ENCODE data around the gene PTPN1. TPM values are rescaled to one million over a fixed set of nuclear protein-coding genes. Genes with fewer than 3 reads are reported as not detected.

Gene PTPN1
- polyA plus RNA-seq, 1 of the 3 experiments (the other 2 are of a cell fraction), result 23.6 TPM

- Histone ChIP-seq H3K27me3 (ENCODE audit: insufficient read depth) (no peaks in the 10 kb centered on the region), H3K4me3 (ENCODE audit: low read depth in 2 of 2, low read length in 1 of 2) (peak overlapping the region in 1 of 2 experiments; percentile 71; a peak in 1 of 4 replicates), H2AFZ (ENCODE audit: low read depth) (no peak overlapping the region), H3F3A (replicated peaks; ENCODE audit: insufficient read depth) (peaks cover 18% of the 10 kb centered on the region), H3K27ac (ENCODE audit: low read depth in 2 of 2, low read length in 1 of 2) (peak overlapping the region in 1 of 2 experiments; percentile 79; a peak in 2 of 4 replicates), H3K36me3 (replicated peaks in 1 of 2; ENCODE audit: control insufficient read depth in 1 of 2, insufficient read depth in 2 of 2, low read length in 1 of 2) (no peaks in the 10 kb centered on the region), H3K9me3 (no peaks in the 10 kb centered on the region), H4K20me1 (ENCODE audit: insufficient read depth) (peaks cover 55% of the 10 kb centered on the region), H3K4me1 (ENCODE audit: control insufficient read depth in 1 of 2, insufficient read depth in 2 of 2, low read depth in 1 of 2, low read length in 1 of 2) (peaks cover 15 to 44% of the 10 kb centered on the region in 2 experiments), H3K9me2 (no peaks in the 10 kb centered on the region), H3K4me2 (peak overlapping the region; percentile 95), H3K9ac (peak overlapping the region; percentile 95; the same call in 1 of the 2 replicates), H3K79me2 (ENCODE audit: insufficient read depth) (peaks cover 83% of the 10 kb centered on the region)
- TF ChIP-seq FOSL2 (IDR thresholded peaks at IDR 0.05; ENCODE audit: borderline replicate concordance, low read depth), result peak; percentile 65
- no peak for TF ChIP-seq NFIC (IDR thresholded peaks at IDR 0.05; ENCODE audit: borderline replicate concordance)
- peak; percentile 70 for TF ChIP-seq JUND (IDR thresholded peaks at IDR 0.05)
- TF ChIP-seq GABPA (IDR thresholded peaks at IDR 0.05; ENCODE audit: low read depth), result peak; percentile 63
- no peak for TF ChIP-seq RAD21 (IDR thresholded peaks at IDR 0.05; ENCODE audit: low read length)
- no peak for TF ChIP-seq POLR2AphosphoS5 (IDR thresholded peaks at IDR 0.05; ENCODE audit: low read depth, low read length)
- no peak for TF ChIP-seq TCF12 (IDR thresholded peaks at IDR 0.05)
- ChIA-PET CTCF (interaction anchor here (0.7 to 3.3 kb wide), 8 partner anchors 13 to 334 kb away, joined by 3 to 13 read pairs (median 4); no protein-coding TSS in a partner anchor), POLR2A (no interaction called here)
- WGBS (ENCODE audit: low lambda C conversion rate), result 60% methylated on average over 5 of the region's 5 CpGs
- no peak for DNase-seq
These were observed 3.2 kb downstream of the PTPN1 start for GRCh38 chr20:50513169-50514034.

DNA sequence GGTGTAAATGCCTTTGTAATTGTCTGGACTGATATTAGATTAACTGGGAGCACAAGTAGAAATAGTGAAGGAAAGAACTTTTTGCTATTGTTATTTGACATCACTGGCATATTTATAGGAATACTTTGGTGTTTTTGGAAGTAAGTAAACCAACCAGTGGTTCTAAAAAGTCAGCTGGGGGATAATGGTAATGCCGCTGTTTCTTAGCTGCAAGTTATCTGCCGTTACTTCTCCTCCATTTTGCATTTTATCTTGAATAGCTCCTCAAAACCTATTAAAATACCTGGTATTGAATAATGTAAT, 3.8 kb downstream of the PTPN1 start:
- H3F3A ChIP-seq (replicated peaks; ENCODE audit: insufficient read depth), result peaks cover 15% of the 10 kb centered on the region
- POLR2A ChIA-PET, result no interaction called here
- CTCF ChIA-PET, result interaction anchor here (1.1 to 1.9 kb wide), 3 partner anchors 12 to 335 kb away, joined by 3 to 6 read pairs (median 4); no protein-coding TSS in a partner anchor
- H3K36me3 ChIP-seq (replicated peaks in 1 of 2; ENCODE audit: control insufficient read depth in 1 of 2, insufficient read depth in 2 of 2, low read length in 1 of 2), result no peaks in the 10 kb centered on the region
- no peaks in the 10 kb centered on the region for H3K9me2 ChIP-seq
- peak overlapping the region in 1 of 2 experiments; percentile 79; a peak in 2 of 4 replicates for H3K27ac ChIP-seq (ENCODE audit: low read depth in 2 of 2, low read length in 1 of 2)
- no peak for TF ChIP-seq TEAD4 (IDR thresholded peaks at IDR 0.05; ENCODE audit: borderline replicate concordance, insufficient read depth)
- TF ChIP-seq RCOR1 (IDR thresholded peaks at IDR 0.05; ENCODE audit: low read length), result no peak
- TF ChIP-seq ZBTB33 (IDR thresholded peaks at IDR 0.05; ENCODE audit: borderline replicate concordance, low read depth), result no peak
- TF ChIP-seq MXI1 (IDR thresholded peaks at IDR 0.05; ENCODE audit: low read depth, low read length), result no peak
- no peak for TF ChIP-seq SMC3 (IDR thresholded peaks at IDR 0.05; ENCODE audit: low read depth, low read length)
- TF ChIP-seq MAX (IDR thresholded peaks at IDR 0.05; ENCODE audit: low read depth), result no peak
- no peak for TF ChIP-seq POLR2AphosphoS5 (IDR thresholded peaks at IDR 0.05; ENCODE audit: low read depth, low read length)
- TF ChIP-seq, protein P1, sequence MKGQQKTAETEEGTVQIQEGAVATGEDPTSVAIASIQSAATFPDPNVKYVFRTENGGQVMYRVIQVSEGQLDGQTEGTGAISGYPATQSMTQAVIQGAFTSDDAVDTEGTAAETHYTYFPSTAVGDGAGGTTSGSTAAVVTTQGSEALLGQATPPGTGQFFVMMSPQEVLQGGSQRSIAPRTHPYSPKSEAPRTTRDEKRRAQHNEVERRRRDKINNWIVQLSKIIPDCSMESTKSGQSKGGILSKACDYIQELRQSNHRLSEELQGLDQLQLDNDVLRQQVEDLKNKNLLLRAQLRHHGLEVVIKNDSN (IDR thresholded peaks at IDR 0.05; ENCODE audit: borderline replicate concordance, low read depth), result no peak
- no peak for TF ChIP-seq GABPA (IDR thresholded peaks at IDR 0.05; ENCODE audit: low read depth)
- TF ChIP-seq ELF1 (IDR thresholded peaks at IDR 0.05), result no peak
- no peak for TF ChIP-seq IRF3 (IDR thresholded peaks at IDR 0.05; ENCODE audit: low read depth, low read length)
- TF ChIP-seq FOXJ3 (CRISPR knock-in tag; IDR thresholded peaks at IDR 0.05), result no peak
- no peak for TF ChIP-seq RAD21 (IDR thresholded peaks at IDR 0.05; ENCODE audit: low read length)
- no peak for TF ChIP-seq EZH2phosphoT487 (IDR thresholded peaks at IDR 0.05; ENCODE audit: borderline replicate concordance, low read depth)
- no peak for TF ChIP-seq SIN3A (IDR thresholded peaks at IDR 0.05; ENCODE audit: borderline replicate concordance, low read depth, low read length)
- TF ChIP-seq RXRA (IDR thresholded peaks at IDR 0.05; ENCODE audit: borderline replicate concordance, low read depth), result no peak
- H4K20me1 ChIP-seq (ENCODE audit: insufficient read depth), result peaks cover 61% of the 10 kb centered on the region
- peaks cover 15 to 50% of the 10 kb centered on the region in 2 experiments for H3K4me1 ChIP-seq (ENCODE audit: control insufficient read depth in 1 of 2, insufficient read depth in 2 of 2, low read depth in 1 of 2, low read length in 1 of 2)
- H3K9me3 ChIP-seq, result no peaks in the 10 kb centered on the region
- no peak overlapping the region for H2AFZ ChIP-seq (ENCODE audit: low read depth)
- H3K27me3 ChIP-seq (ENCODE audit: insufficient read depth), result no peaks in the 10 kb centered on the region
- 96% methylated on average over 2 of the region's 2 CpGs for WGBS (ENCODE audit: low lambda C conversion rate)
- H3K4me2 ChIP-seq, result peak overlapping the region; percentile 95
- DNase-seq, result no peak
- H3K79me2 ChIP-seq (ENCODE audit: insufficient read depth), result peaks cover 89% of the 10 kb centered on the region
- no peak overlapping the region for H3K4me3 ChIP-seq (ENCODE audit: low read depth in 2 of 2, low read length in 1 of 2)
- peak overlapping the region; percentile 21; the same call in 1 of the 2 replicates for H3K9ac ChIP-seq
